ENCODE data around the gene IGFBP7.

- TF ChIP-seq, protein P1, sequence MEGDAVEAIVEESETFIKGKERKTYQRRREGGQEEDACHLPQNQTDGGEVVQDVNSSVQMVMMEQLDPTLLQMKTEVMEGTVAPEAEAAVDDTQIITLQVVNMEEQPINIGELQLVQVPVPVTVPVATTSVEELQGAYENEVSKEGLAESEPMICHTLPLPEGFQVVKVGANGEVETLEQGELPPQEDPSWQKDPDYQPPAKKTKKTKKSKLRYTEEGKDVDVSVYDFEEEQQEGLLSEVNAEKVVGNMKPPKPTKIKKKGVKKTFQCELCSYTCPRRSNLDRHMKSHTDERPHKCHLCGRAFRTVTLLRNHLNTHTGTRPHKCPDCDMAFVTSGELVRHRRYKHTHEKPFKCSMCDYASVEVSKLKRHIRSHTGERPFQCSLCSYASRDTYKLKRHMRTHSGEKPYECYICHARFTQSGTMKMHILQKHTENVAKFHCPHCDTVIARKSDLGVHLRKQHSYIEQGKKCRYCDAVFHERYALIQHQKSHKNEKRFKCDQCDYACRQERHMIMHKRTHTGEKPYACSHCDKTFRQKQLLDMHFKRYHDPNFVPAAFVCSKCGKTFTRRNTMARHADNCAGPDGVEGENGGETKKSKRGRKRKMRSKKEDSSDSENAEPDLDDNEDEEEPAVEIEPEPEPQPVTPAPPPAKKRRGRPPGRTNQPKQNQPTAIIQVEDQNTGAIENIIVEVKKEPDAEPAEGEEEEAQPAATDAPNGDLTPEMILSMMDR (IDR thresholded peaks at IDR 0.05) = no peak
- TF ChIP-seq POLR2A (IDR thresholded peaks at IDR 0.05) = no peak
These were observed 96.6 kb downstream of the IGFBP7 start for GRCh38 chr4:57013543-57014120.

Data from adrenal gland (tissue), 5 donors.